ENCODE results near the gene KYNU. TPM values are rescaled to one million over a fixed set of nuclear protein-coding genes. Genes with fewer than 3 reads are reported as not detected.

The KYNU gene
- total and polyA plus RNA-seq, 2 experiments from 2014 or later, result 7.6 to 13.1 TPM

GRCh38 chr2:142873831-142874287 is 3.6 kb upstream of the KYNU start:
- 93% methylated on average over 1 of the region's 1 CpG for WGBS (ENCODE audit: low lambda C conversion rate, missing lambda C conversion rate)
- H3K4me1 ChIP-seq (ENCODE audit: insufficient read depth), result peaks cover 12% of the 10 kb centered on the region
- no peaks in the 10 kb centered on the region for H3K27me3 ChIP-seq
- DNase-seq (ENCODE audit: low spot score), result no peak
- H3K36me3 ChIP-seq (replicated peaks; ENCODE audit: insufficient read depth, low read depth), result no peaks in the 10 kb centered on the region
- H3K4me2 ChIP-seq, result no peak overlapping the region
- no peaks in the 10 kb centered on the region for H3K9me3 ChIP-seq (ENCODE audit: low read depth)
- no peak overlapping the region for H2AFZ ChIP-seq
- TF ChIP-seq EZH2 (IDR thresholded peaks at IDR 0.05; ENCODE audit: borderline replicate concordance) (no peak), CTCF (IDR thresholded peaks at IDR 0.05; ENCODE audit: poor library complexity) (no peak), EZH2phosphoT487 (IDR thresholded peaks at IDR 0.05; ENCODE audit: low read depth, severe bottlenecking, unreplicated experiment) (no peak)
- no peaks in the 10 kb centered on the region for H4K20me1 ChIP-seq (ENCODE audit: insufficient read depth, poor library complexity, severe bottlenecking)
- no peaks in the 10 kb centered on the region for H3K9me2 ChIP-seq (replicated peaks; ENCODE audit: insufficient read depth)
- no peaks in the 10 kb centered on the region for H3K79me2 ChIP-seq
- H3K4me3 ChIP-seq, result no peak overlapping the region
- peak overlapping the region; percentile 90 for H3K27ac ChIP-seq

- Histone ChIP-seq H3K36me3 (replicated peaks; ENCODE audit: insufficient read depth, low read depth) (no peaks in the 10 kb centered on the region), H3K27me3 (no peaks in the 10 kb centered on the region), H3K4me1 (ENCODE audit: insufficient read depth) (peaks cover 12% of the 10 kb centered on the region), H3K79me2 (no peaks in the 10 kb centered on the region), H3K9me3 (ENCODE audit: low read depth) (no peaks in the 10 kb centered on the region), H3K27ac (peak overlapping the region; percentile 90), H4K20me1 (ENCODE audit: insufficient read depth, poor library complexity, severe bottlenecking) (no peaks in the 10 kb centered on the region), H3K4me2 (no peak overlapping the region), H3K9me2 (replicated peaks; ENCODE audit: insufficient read depth) (no peaks in the 10 kb centered on the region), H3K4me3 (no peak overlapping the region), H2AFZ (no peak overlapping the region)
- no peak for TF ChIP-seq EZH2 (IDR thresholded peaks at IDR 0.05; ENCODE audit: borderline replicate concordance)
- TF ChIP-seq EZH2phosphoT487 (IDR thresholded peaks at IDR 0.05; ENCODE audit: low read depth, severe bottlenecking, unreplicated experiment), result no peak
- TF ChIP-seq CTCF (IDR thresholded peaks at IDR 0.05; ENCODE audit: poor library complexity), result no peak
- DNase-seq (ENCODE audit: low spot score), result peak; percentile 72
- WGBS (ENCODE audit: low lambda C conversion rate, missing lambda C conversion rate), result 26% methylated on average over 2 of the region's 2 CpGs
Observed at GRCh38 chr2:142874293-142874814, 3.1 kb upstream of the KYNU start.

GRCh38 chr2:142875010-142875409 is 2.5 kb upstream of the KYNU start:
- 95% methylated on average over 6 of the region's 6 CpGs for WGBS (ENCODE audit: low lambda C conversion rate, missing lambda C conversion rate)

More at GRCh38 chr2:142875010-142875409, 2.5 kb upstream of the KYNU start:
- TF ChIP-seq EZH2phosphoT487 (IDR thresholded peaks at IDR 0.05; ENCODE audit: low read depth, severe bottlenecking, unreplicated experiment), result no peak
- TF ChIP-seq CTCF (IDR thresholded peaks at IDR 0.05; ENCODE audit: poor library complexity), result no peak
- no peak for TF ChIP-seq EZH2 (IDR thresholded peaks at IDR 0.05; ENCODE audit: borderline replicate concordance)
- H3K4me1 ChIP-seq (ENCODE audit: insufficient read depth), result peaks cover 12% of the 10 kb centered on the region
- no peaks in the 10 kb centered on the region for H3K79me2 ChIP-seq
- H3K36me3 ChIP-seq (replicated peaks; ENCODE audit: insufficient read depth, low read depth), result no peaks in the 10 kb centered on the region
- peak overlapping the region; percentile 80 for H3K27ac ChIP-seq
- no peak overlapping the region for H2AFZ ChIP-seq
- no peaks in the 10 kb centered on the region for H3K9me2 ChIP-seq (replicated peaks; ENCODE audit: insufficient read depth)
- H3K9me3 ChIP-seq (ENCODE audit: low read depth), result no peaks in the 10 kb centered on the region
- H4K20me1 ChIP-seq (ENCODE audit: insufficient read depth, poor library complexity, severe bottlenecking), result no peaks in the 10 kb centered on the region
- H3K4me2 ChIP-seq, result no peak overlapping the region
- no peaks in the 10 kb centered on the region for H3K27me3 ChIP-seq
- no peak overlapping the region for H3K4me3 ChIP-seq
- DNase-seq (ENCODE audit: low spot score), result no peak

All from hepatocyte (in vitro differentiated cells).